Left lobe of liver (tissue), 2 donors: ENCODE data around the gene MICAL2. TPM values are rescaled to one million over a fixed set of nuclear protein-coding genes. Genes with fewer than 3 reads are reported as not detected.

Experiments
- ATAC-seq: fragments of 200-7000 bp; cut with Tn5 transposase; one replicate; pipeline ENCODE4 v1.9.1; 2020; ENCODE audit warnings: mild to moderate bottlenecking, moderate library complexity
- DNase-seq: peaks from one replicate; pipeline ENCODE4 v3.0.0-alpha.2; 2020; ENCODE audit warnings: low spot score
- total RNA-seq: library from RNA; stranded (reverse); gene quantifications from one replicate; pipeline ENCODE4 v1.2.1, GENCODE V29; 2021
- donor health status: DM: no; HTN: no; CAD: no; lungs with moderate emphysema.
- donor health status: DM: no; HTN: yes; CAD: no.

Gene MICAL2
- total RNA-seq, 1 donor from 2014 or later, result 47.8 TPM

- peak; percentile 61 for ATAC-seq
- no peak for DNase-seq
These were observed 90.9 kb downstream of the MICAL2 start for GRCh38 chr11:12200991-12201985.

GRCh38 chr11:12202661-12203310 lies 92.4 kb downstream of the MICAL2 start:
- DNase-seq (no peak), ATAC-seq (no peak)

GRCh38 chr11:12204506-12204905 lies 94.1 kb downstream of the MICAL2 start:
- DNase-seq (no peak), ATAC-seq (no peak)

- no peak for DNase-seq
- ATAC-seq, result no peak
These were observed 94.9 kb downstream of the MICAL2 start for GRCh38 chr11:12205330-12205729.

- no peak for DNase-seq
These were observed 96.1 kb downstream of the MICAL2 start for GRCh38 chr11:12206529-12206928.

GRCh38 chr11:12207384-12208150 lies 97.2 kb downstream of the MICAL2 start:
- ATAC-seq (no peak), DNase-seq (no peak)

More at GRCh38 chr11:12206529-12206928, 96.1 kb downstream of the MICAL2 start:
- ATAC-seq, result no peak

GRCh38 chr11:12209096-12209495 lies 98.7 kb downstream of the MICAL2 start:
- no peak for DNase-seq
- ATAC-seq, result peak; percentile 39

- ATAC-seq, result no peak
- no peak for DNase-seq
These were observed 99.8 kb downstream of the MICAL2 start for GRCh38 chr11:12210200-12210599.

GRCh38 chr11:12211331-12212065 lies 101.1 kb downstream of the MICAL2 start:
- DNase-seq (no peak), ATAC-seq (no peak)

- no peak for DNase-seq
- no peak for ATAC-seq
These were observed 101.9 kb downstream of the MICAL2 start for GRCh38 chr11:12212174-12212820.

GRCh38 chr11:12212821-12213185 lies 102.4 kb downstream of the MICAL2 start:
- ATAC-seq, result no peak
- DNase-seq, result no peak

- no peak for ATAC-seq
- DNase-seq, result no peak
These were observed 103.5 kb downstream of the MICAL2 start for GRCh38 chr11:12213883-12214282.

- DNase-seq (no peak), ATAC-seq (no peak)
These were observed 104.4 kb downstream of the MICAL2 start for GRCh38 chr11:12214751-12215150.

GRCh38 chr11:12215181-12215593 lies 104.8 kb downstream of the MICAL2 start:
- ATAC-seq, result no peak
- DNase-seq, result no peak

- ATAC-seq (no peak), DNase-seq (no peak)
These were observed 105.7 kb downstream of the MICAL2 start for GRCh38 chr11:12216041-12216451.

- ATAC-seq, result no peak
- no peak for DNase-seq
These were observed 106.4 kb downstream of the MICAL2 start for GRCh38 chr11:12216671-12217374.

GRCh38 chr11:12217879-12218278 lies 107.5 kb downstream of the MICAL2 start:
- DNase-seq (no peak), ATAC-seq (no peak)

GRCh38 chr11:12218909-12219308 lies 108.5 kb downstream of the MICAL2 start:
- ATAC-seq, result peak; percentile 72
- DNase-seq, result peak; percentile 79

GRCh38 chr11:12219757-12220156 lies 109.4 kb downstream of the MICAL2 start:
- ATAC-seq (no peak), DNase-seq (no peak)
